GM18858 (cell line): Measurements from ENCODE around the gene ISCU.
"Not testable (repeated sequence)": the region's sequence is repeated elsewhere in the genome, so short reads cannot be mapped to it uniquely, and the experiment has no call there.

Source experiments
- ATAC-seq: cut with Tn5 transposase; IDR thresholded peaks from one replicate; pipeline ENCODE4 v1.9.1; 2021; ENCODE audit not compliant: unreplicated experiment

Gene ISCU

DNA sequence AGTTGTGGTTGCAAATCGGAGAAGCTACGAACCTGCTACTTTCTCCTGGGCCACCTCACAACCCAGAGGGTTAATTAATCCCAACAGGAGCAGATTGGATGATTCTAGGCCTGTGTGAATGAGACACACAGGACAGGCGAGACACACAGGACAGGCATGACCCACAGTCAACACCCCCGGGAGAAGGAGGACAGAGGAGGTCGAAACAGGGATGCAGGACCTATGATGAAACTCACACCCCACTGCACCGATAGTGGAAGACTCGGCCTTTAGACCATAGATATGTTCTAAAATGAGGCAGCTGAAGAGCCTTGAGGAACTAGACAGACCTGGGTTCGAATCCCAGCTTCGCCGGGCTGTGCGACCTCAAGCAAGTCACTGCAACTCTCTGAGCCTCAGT is 23.9 kb downstream of the ISCU start:
- ATAC-seq, result no peak

DNA sequence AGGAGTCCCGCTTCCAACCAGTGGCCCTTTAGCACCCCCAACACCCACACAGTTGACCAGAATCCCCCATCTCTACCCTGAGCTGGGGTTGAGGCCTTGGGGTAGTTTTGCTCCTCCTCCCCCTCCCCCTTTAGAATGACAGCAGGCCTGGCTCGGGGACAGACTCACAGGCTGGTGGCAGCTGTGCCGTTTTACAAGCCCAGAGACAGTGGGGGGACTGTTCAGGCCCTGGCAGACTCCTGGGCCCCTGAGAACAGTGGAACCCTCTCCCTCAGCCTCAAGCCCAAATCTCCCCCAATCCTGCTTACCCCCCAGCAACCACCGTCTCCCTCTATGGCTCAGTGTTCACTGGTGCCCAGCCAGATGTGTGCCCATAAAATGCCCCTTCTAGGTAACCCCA is 25.4 kb downstream of the ISCU start:
- ATAC-seq, result no peak

GRCh38 chr12:108589028-108589839 is 26.8 kb downstream of the ISCU start:
- ATAC-seq, result no peak

GRCh38 chr12:108589840-108590229 is 27.4 kb downstream of the ISCU start:
- ATAC-seq, result no peak

GRCh38 chr12:108590463-108590862 is 28.1 kb downstream of the ISCU start:
- ATAC-seq, result not testable (repeated sequence)

DNA sequence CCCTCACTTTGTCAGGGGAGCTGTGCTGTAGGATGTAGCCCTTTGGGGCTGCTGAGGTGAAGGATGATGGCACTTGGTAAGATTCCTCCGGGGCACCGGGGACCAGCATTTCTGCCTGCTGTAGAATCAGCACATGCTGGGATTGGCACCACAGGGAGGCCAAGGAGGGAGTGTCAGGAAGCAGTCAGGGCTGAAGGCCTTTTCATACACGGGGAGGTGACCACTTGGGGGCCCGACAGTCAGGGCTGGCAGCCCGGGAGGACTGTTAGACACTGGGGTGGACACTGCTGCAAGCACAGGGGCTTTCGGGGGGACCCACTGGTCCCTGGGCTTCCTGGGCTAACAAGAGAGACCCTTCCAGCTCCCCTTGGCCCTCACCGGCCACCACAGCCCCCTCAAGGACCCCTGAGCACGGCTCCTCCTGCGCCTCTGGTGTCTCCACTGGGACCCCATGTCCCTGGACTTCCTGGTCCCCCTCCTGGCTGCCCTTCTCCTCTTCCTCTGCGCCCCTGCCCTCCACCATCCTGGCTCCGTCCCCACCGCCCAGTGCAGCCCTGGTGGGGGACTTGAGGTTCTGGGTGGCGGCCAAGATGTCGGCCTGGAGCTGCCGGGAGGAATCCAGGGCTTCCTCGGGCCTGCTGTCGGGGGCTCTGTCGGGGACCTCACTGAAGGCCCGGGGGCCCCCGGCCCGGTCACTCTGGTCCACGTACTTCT is 29.0 kb downstream of the ISCU start:
- no peak for ATAC-seq

DNA sequence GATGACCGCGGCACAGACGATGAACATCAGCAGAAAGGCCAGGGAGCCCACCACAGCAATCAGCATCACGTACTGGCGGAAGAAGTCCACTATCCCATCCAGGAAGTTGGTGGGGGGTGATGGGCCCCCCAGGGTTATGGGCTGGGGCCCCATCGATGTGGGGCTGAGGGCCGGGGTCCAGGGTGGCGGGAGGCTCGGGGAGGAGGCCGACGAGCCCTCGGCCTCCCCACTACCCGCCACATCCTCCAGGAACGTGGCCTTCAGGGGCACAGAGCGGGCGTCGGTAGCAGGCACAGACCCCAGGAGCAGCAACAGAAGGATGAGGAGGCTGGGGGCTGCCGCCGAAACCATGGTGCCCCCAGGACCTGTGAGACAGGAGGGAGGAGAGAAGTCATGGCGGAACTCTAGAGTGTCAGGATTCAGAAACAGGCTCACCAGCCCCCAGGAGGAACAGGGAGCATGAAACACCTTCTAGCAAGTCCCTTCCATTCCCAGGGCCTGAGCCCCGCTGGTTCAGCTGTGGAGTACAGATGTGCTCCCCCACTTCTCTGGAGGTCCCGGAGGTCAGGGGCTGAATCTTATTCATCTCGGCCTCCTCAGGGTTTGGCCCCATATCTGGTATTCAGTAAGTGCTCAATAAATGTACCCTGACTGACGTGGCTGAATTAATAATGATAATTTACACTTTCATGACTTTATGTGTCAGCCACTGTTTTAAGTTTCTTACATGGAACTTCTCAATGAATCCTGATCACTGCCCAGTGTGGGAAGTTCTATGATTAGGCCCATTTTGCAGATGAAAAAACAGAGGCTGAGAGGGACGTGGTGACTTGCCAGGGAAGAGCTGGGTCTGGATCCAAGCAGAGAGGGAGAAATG is 29.9 kb downstream of the ISCU start:
- no peak for ATAC-seq

GRCh38 chr12:108594323-108594903 is 32.0 kb downstream of the ISCU start:
- no peak for ATAC-seq

DNA sequence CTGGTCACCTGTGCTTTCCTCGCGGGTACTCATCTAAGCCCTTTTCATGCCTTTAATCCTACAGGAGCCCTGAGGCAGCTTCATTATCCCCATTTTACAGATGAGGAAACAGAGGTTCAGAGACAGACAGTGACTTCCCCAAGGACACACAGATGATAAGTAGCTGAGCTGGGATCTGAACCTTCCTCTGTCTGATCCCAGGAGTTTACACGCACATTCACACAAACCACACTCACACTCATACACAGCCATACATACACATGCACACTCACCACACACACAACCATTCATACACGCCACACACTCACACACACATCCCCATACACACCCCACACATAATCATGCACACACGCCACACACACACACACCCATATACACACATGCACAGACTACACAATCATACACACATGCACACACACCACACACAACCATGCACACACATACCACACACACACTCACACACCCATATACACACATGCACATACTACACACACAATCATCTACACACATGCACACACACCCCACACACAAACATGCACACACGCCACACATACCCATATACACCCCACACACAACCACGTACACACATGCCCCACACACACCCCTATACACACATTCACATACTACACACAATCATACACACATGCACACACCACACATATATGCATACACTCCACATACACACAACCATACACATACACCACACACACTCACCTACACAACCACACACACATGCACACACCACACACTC is 32.7 kb downstream of the ISCU start:
- ATAC-seq, result no peak

DNA sequence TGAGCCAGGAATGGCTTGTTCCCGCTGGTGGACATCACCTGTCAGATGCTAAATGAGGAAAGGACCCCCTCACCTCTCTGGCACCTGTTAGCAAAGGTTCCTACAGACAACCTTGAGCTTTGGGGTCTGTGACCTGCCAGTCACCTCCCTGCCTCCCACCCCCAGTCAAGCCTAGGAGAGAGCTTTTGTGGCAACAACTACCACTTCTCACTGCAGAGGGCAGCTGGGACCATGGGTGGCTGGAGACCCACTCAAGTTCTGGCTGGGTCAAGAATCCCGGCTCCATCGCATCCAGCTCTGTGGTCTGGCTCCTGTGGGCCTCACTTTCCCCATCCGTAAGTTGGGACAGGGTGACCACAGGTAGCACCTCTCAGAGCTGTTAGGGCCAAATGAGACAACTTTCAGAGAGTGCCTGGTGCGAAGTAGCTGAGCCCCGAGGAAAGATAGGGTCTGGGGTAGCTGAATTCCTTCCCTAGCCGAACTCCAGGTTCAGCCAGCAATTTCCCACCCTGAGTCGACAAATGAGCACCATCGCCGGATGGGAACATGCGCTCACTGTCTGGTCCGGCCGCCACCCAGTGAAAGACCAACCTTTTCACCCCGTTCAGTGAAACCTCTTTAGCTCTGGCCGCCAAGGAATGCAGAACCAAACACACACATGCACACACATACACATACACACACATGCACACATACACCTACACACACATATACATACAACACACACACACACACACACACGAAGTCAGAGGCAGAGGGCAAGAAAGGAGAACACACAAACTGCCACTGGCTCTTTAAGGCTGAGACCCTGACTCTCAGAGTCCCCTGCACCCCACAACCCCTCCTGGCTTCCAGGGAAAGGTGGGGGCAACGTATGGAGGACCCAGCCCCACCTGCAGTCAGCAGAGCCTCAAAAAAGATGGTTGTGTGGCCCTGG is 33.6 kb downstream of the ISCU start:
- no peak for ATAC-seq

GRCh38 chr12:108596854-108597558 is 34.6 kb downstream of the ISCU start:
- no peak for ATAC-seq

DNA sequence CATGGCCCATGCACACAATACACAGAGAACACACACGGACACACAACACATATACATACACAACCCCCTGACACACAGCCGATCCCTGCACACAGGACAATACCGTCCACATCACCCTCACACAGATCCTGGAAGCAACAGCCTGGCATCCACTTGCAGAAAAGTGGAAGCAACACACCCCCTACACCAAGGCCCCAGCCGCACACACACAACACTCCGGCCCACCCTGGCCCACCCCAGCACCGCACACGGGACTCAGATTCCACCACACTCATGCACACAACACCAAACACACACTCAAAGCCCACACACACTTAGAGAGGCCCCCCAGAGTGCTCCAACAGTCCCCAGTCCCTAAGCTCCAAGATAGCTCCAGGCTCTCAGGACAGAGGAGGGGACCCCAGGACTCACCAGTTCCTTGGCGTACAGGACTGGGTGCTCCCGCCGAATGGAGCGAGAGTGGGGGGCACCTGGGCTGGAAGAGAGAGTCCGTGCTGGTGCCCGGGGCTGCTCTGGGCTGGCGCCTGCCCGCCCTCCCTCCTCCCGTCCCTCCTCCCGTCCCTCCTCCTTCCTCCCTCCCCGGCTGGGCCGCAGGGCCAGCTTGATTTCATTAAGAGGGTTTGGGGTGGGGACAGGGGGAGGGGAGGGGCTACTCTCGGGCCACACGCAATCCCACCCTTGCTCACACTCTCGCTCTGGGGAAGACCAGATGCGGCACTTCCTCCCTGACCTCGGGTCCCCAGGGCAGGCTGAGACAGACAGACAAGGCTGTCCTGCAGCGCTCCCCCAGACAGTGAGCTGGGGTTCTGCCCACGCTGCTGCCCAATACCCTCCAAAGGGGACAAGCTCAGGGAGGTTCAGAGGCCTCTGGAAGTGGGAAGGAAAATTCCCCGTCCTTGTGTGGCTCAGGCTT is 35.4 kb downstream of the ISCU start, which contains the start of gene TMEM119:
Gene TMEM119 (minus strand): TSS at position 526 of the 913 bp plus-strand sequence. CDS start 5,701 bp downstream, outside the sequence.
- ATAC-seq, result no peak

GRCh38 chr12:108598553-108599250 is 36.3 kb downstream of the ISCU start:
- ATAC-seq, result no peak

- ATAC-seq, result no peak
Measured at GRCh38 chr12:108599541-108599940, 37.1 kb downstream of the ISCU start.

GRCh38 chr12:108599948-108600701 is 37.7 kb downstream of the ISCU start:
- ATAC-seq, result no peak

DNA sequence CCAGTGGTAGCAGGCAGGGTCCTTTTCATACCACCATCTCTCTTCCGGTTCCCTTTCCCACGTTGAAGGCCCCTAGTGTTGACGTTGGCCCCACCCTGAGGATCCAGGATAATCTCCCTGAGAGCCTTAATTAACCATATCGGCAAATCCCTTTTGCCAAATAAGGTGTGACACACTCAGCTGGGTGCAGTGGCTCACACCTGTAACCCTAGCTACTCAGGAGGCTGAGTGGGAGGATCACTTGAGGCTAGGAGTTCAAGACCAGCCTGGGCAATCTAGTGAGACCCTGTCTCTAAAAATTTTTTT is 38.3 kb downstream of the ISCU start:
- no peak for ATAC-seq
